Endothelial cell of umbilical vein (primary cell): ENCODE measurements around the gene THAP11. TPM values are rescaled to one million over a fixed set of nuclear protein-coding genes. Genes with fewer than 3 reads are reported as not detected.

ENCODE experiments used
- BruUV-seq: library from RNA; stranded (reverse); fragments of 400-500 nt; replicated peaks from 2 replicates; lab custom pipeline; 2021; lab: Mats Ljungman, UMichigan
- CTCF ChIA-PET: fragments of 300-600, 350-600 bp; sonication (Branson Sonifier 250); formaldehyde crosslinking; loops from one replicate; lab custom pipeline; 2021; ENCODE audit warnings: antibody characterized with exemption, inconsistent platforms; lab: Charles Lee
- POLR2A ChIA-PET: fragments of 300-600, 350-600 bp; sonication (Branson Sonifier 250); formaldehyde crosslinking; loops from one replicate; lab custom pipeline; 2021; ENCODE audit warnings: antibody characterized with exemption, inconsistent platforms; lab: Charles Lee
- DNase-seq: peaks from one replicate; pipeline ENCODE4 v3.0.0-alpha.2; 2011; ENCODE audit warnings: low read depth, low spot score
- FAIRE-seq: peaks from 2 replicates; lab custom pipeline; 2011; peaks lifted over from hg19 to GRCh38; lab: Jason Lieb, UNC
- H2AFZ ChIP-seq: 2 replicates; pipeline ENCODE4 v1.6.0; 2012; ENCODE audit warnings: low read depth, low read length, control low read depth, inconsistent platforms
- H3K27ac ChIP-seq: 2 replicates; pipeline ENCODE4 v1.5.1; 2011; ENCODE audit warnings: low read depth, mild to moderate bottlenecking, control low read depth, low read length, moderate library complexity; ENCODE audit not compliant: insufficient read depth
- H3K27me3 ChIP-seq, 2 experiments: 2 replicates each; pipeline versions ENCODE4 v1.6.0 to v1.6.1; 2011; ENCODE audit warnings: low read length in 2 of 2, mixed read lengths in 1 of 2; ENCODE audit not compliant: control insufficient read depth in 2 of 2, insufficient read depth in 2 of 2
- H3K36me3 ChIP-seq, 2 experiments: 2 replicates in 1 of 2; 3 replicates in 1 of 2; pipeline ENCODE4 v1.5.1; 2011; ENCODE audit warnings: low read length in 2 of 2, mild to moderate bottlenecking in 1 of 2, moderate library complexity in 1 of 2; ENCODE audit not compliant: control insufficient read depth in 2 of 2, insufficient read depth in 2 of 2; ENCODE audit errors: extremely low read depth in 1 of 2
- H3K4me1 ChIP-seq: 3 replicates; pipeline ENCODE4 v1.5.1; 2011; ENCODE audit warnings: mild to moderate bottlenecking, low read length; ENCODE audit not compliant: control insufficient read depth, insufficient read depth; ENCODE audit errors: extremely low read depth
- H3K4me2 ChIP-seq: 2 replicates; pipeline ENCODE4 v1.6.1; 2011; ENCODE audit warnings: low read length, control low read depth, mixed read lengths; ENCODE audit not compliant: insufficient read depth
- H3K4me3 ChIP-seq, 3 experiments: fragments of 200-600 bp in 1 of 3; sonication (generic), shearing (Covaris generic) in 1 of 3; replicated peaks in 1 of 3; 2 replicates each; pipeline ENCODE4 v1.5.1; 2011 to 2016; ENCODE audit warnings: control low read depth in 3 of 3, low read length in 3 of 3, mild to moderate bottlenecking in 2 of 3, inconsistent platforms in 1 of 3, low read depth in 1 of 3, moderate library complexity in 1 of 3; ENCODE audit not compliant: insufficient read depth in 1 of 3
- H3K79me2 ChIP-seq: 2 replicates; pipeline ENCODE4 v1.6.0; 2012; ENCODE audit warnings: low read length, inconsistent platforms; ENCODE audit not compliant: control insufficient read depth, insufficient read depth
- H3K9ac ChIP-seq: replicated peaks from 2 replicates; pipeline ENCODE3; 2011; ENCODE audit warnings: low read length, control low read depth; ENCODE audit not compliant: insufficient read depth; ENCODE audit errors: extremely low read depth
- H3K9me1 ChIP-seq: replicated peaks from 3 replicates; pipeline ENCODE4 v1.6.0; 2011; ENCODE audit warnings: mild to moderate bottlenecking, low read length; ENCODE audit not compliant: control insufficient read depth, insufficient read depth; ENCODE audit errors: extremely low read depth
- H3K9me3 ChIP-seq: replicated peaks from 2 replicates; pipeline ENCODE4 v1.5.1; 2012; ENCODE audit warnings: low read length, inconsistent platforms; ENCODE audit not compliant: control insufficient read depth, insufficient read depth
- H4K20me1 ChIP-seq: replicated peaks from 2 replicates; pipeline ENCODE3; 2011; ENCODE audit warnings: mild to moderate bottlenecking, low read length; ENCODE audit not compliant: control insufficient read depth, insufficient read depth; ENCODE audit errors: extremely low read depth
- CTCF ChIP-seq, 2 donors: IDR thresholded peaks; 1 replicate in 1 of 2; 2 replicates in 1 of 2; pipeline ENCODE4 v1.5.1; 2011; ENCODE audit warnings: low read length in 2 of 2, mild to moderate bottlenecking in 2 of 2, moderate library complexity in 2 of 2, control low read depth in 1 of 2, inconsistent platforms in 1 of 2, low read depth in 1 of 2; ENCODE audit not compliant: insufficient read depth in 1 of 2; ENCODE audit errors: extremely low read depth in 1 of 2
- EZH2 ChIP-seq: IDR thresholded peaks from 2 replicates; pipeline ENCODE4 v1.6.1; 2012; ENCODE audit warnings: borderline replicate concordance, low read depth, mild to moderate bottlenecking, moderate library complexity, low read length, inconsistent platforms; ENCODE audit not compliant: severe bottlenecking
- FOS ChIP-seq: IDR thresholded peaks from 2 replicates; pipeline ENCODE4 v1.6.1; 2011; ENCODE audit warnings: mild to moderate bottlenecking, low read length, moderate library complexity, borderline replicate concordance; ENCODE audit not compliant: insufficient read depth
- GATA2 ChIP-seq: IDR thresholded peaks from 2 replicates; pipeline ENCODE4 v1.7.0; 2011; ENCODE audit warnings: low read depth, mild to moderate bottlenecking, moderate library complexity, mixed read lengths, low read length; ENCODE audit not compliant: insufficient read length, insufficient read depth
- JUN ChIP-seq: IDR thresholded peaks from 2 replicates; pipeline ENCODE4 v1.6.1; 2011; ENCODE audit warnings: borderline replicate concordance, low read depth; ENCODE audit not compliant: insufficient read length, insufficient read depth
- MAX ChIP-seq: IDR thresholded peaks from 2 replicates; pipeline ENCODE4 v1.6.1; 2011; ENCODE audit not compliant: insufficient read depth, insufficient read length
- MYC ChIP-seq: IDR thresholded peaks from one replicate; pipeline ENCODE4 v1.6.1; 2011; ENCODE audit warnings: mild to moderate bottlenecking, low read depth, low read length
- POLR2A ChIP-seq: IDR thresholded peaks from 2 replicates; pipeline ENCODE4 v1.6.1; 2012; ENCODE audit warnings: low read depth, mild to moderate bottlenecking, control low read depth, low read length
- POLR2AphosphoS5 ChIP-seq: IDR thresholded peaks from 2 replicates; pipeline ENCODE4 v1.6.1; 2012; ENCODE audit warnings: low read depth, mild to moderate bottlenecking, control low read depth, low read length, moderate library complexity; ENCODE audit not compliant: insufficient read depth
- dilution Hi-C: fragments of 300-500 bp; cut with MboI; formaldehyde crosslinking; loops from one replicate; pipeline ENCODE4 v1.15.0; 2019; ENCODE audit warnings: low sequenced_read_pairs; ENCODE audit not compliant: extremely low pct_ligation_motif_present
- intact Hi-C: fragments of 100-400 bp; cut with micrococcal nuclease; formaldehyde crosslinking; loops from one replicate; pipeline ENCODE4 v1.10.0; 2022
- polyA plus RNA-seq, 4 experiments: library from polyadenylated mRNA; depleted of rRNA in 3 of 4; stranded (reverse) in 3 of 4; unstranded in 1 of 4; fragments of >200 nt; gene quantifications; 2 replicates each; pipeline versions ENCODE4 v1.2.1 to v1.2.3, GENCODE V29; 2011 to 2012; ENCODE audit warnings: missing spikeins in 1 of 4
- total RNA-seq: library from RNA; stranded (reverse); gene quantifications from 2 replicates; pipeline ENCODE4 v1.2.3, GENCODE V29; 2021

THAP11 gene
- total and polyA plus RNA-seq, 2 donors (not counting 3 experiments of a cell fraction or from before 2014, with no cell fraction given) = 24.0 to 25.9 TPM

- dilution Hi-C loops = no loop called here
- no peaks in the 10 kb centered on the region for H3K27me3 ChIP-seq
- no peaks in the 10 kb centered on the region for H3K36me3 ChIP-seq
- no peaks in the 10 kb centered on the region for H3K9me3 ChIP-seq
- ChIA-PET POLR2A (no interaction called here), CTCF (interaction anchor here (1.3 kb wide), 1 partner anchor 166 kb away, joined by 3 read pairs; no protein-coding TSS in a partner anchor)
- no peak for TF ChIP-seq POLR2AphosphoS5
- no peak for TF ChIP-seq MAX
- TF ChIP-seq MYC = no peak
- no peak for TF ChIP-seq EZH2
- TF ChIP-seq GATA2 = no peak
- no peak for TF ChIP-seq POLR2A
- TF ChIP-seq FOS = no peak
- no peak for TF ChIP-seq JUN
- TF ChIP-seq CTCF (IDR thresholded peaks at IDR 0.05; ENCODE audit: extremely low read depth in 1 of 2, insufficient read depth in 1 of 2, low read depth in 1 of 2, low read length in 2 of 2) = no peak
- H3K4me2 ChIP-seq = no peak overlapping the region
- peaks cover 3% of the 10 kb centered on the region for H3K4me1 ChIP-seq
- H3K9ac ChIP-seq = no peak overlapping the region
- H4K20me1 ChIP-seq = no peaks in the 10 kb centered on the region
- DNase-seq = no peak
- no TSS peak for BruUV-seq
- no peaks in the 10 kb centered on the region for H3K9me1 ChIP-seq
- no peak overlapping the region for H2AFZ ChIP-seq
- no peak overlapping the region for H3K27ac ChIP-seq
- intact Hi-C loops = no loop called here
- FAIRE-seq = no peak
- H3K79me2 ChIP-seq = peaks cover 5% of the 10 kb centered on the region
- H3K4me3 ChIP-seq = no peak overlapping the region
Measured at GRCh38 chr16:67837811-67838210, 4.3 kb upstream of the THAP11 start.
